ENCODE results near the gene SYCP2.

GRCh38 chr20:59948828-59949720 lies 15.6 kb upstream of the SYCP2 start:
- TF ChIP-seq CTCF (IDR thresholded peaks at IDR 0.05) (peak in 3 of 4 experiments; percentile 51 to 69 (median 55)), POLR2AphosphoS5 (IDR thresholded peaks at IDR 0.05) (no peak), EP300 (IDR thresholded peaks at IDR 0.05) (no peak), POLR2A (IDR thresholded peaks at IDR 0.05) (no peak)
